Stimulated activated naive B cell treated with anti-CD40 and anti-IgM and Interleukin-4, amounts not matched to agents 10 μg/mL and 1 μg/mL and 100 μg/mL, for 72 hours (primary cell): Measurements from ENCODE around the gene ADGRB3.

Experiments used
- ATAC-seq, 2 donors: fragments of 150-1000 bp; cut with Tn5 transposase; replicated peaks; 2 replicates each; pipeline ENCODE4 v1.10.0; 2021; ENCODE audit warnings: moderate library complexity in 1 of 2
- DNase-seq: peaks from one replicate; pipeline ENCODE4 v3.0.0; 2021
- H3K27ac Mint-ChIP-seq: one replicate; pipeline ENCODE4 v1.8.0; 2022; ENCODE audit warnings: mild to moderate bottlenecking, mixed read lengths
- H3K27me3 Mint-ChIP-seq, 2 donors: one replicate each; pipeline ENCODE4 v1.8.0; 2022; ENCODE audit warnings: mixed read lengths in 2 of 2
- H3K36me3 Mint-ChIP-seq, 2 donors: one replicate each; pipeline ENCODE4 v1.8.0; 2022; ENCODE audit warnings: mixed read lengths in 2 of 2, mild to moderate bottlenecking in 1 of 2
- H3K4me1 Mint-ChIP-seq, 2 donors: one replicate each; pipeline ENCODE4 v1.8.0; 2022; ENCODE audit warnings: mixed read lengths in 2 of 2, mild to moderate bottlenecking in 1 of 2
- H3K4me3 Mint-ChIP-seq, 2 donors: one replicate each; pipeline ENCODE4 v1.8.0; 2022; ENCODE audit warnings: mild to moderate bottlenecking in 2 of 2, mixed read lengths in 2 of 2, moderate library complexity in 1 of 2
- H3K9me3 Mint-ChIP-seq, 2 donors: one replicate each; pipeline ENCODE4 v1.8.0; 2022; ENCODE audit warnings: mixed read lengths in 2 of 2, mild to moderate bottlenecking in 1 of 2

The ADGRB3 gene

DNA sequence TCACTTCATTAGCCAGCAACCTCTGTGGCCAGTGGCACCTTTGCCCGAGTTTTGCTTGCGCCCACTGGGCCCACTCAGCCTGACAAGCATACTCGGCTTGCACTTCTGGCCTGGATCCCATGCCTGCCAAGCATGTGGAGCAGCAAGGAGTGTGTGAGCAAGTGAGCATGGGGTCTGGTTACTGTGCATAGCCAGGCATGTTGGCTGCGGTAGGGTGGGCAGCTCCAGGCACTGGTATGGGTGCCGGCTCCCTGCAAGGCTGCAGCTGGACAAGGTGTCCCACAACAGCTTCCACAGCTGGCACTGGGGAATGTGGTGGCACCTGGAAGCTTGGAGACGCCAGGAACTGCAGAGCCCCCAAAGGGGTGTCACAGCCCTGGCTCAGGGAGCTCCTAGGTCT is 510.0 kb downstream of the ADGRB3 start:
- DNase-seq (no peak), ATAC-seq (no peak)
- peaks cover 3 to 8% of the 10 kb centered on the region in 2 donors for H3K9me3 Mint-ChIP-seq
- H3K36me3 Mint-ChIP-seq, result no peaks in the 10 kb centered on the region
- no peak overlapping the region for H3K27ac Mint-ChIP-seq
- H3K27me3 Mint-ChIP-seq, result no peaks in the 10 kb centered on the region
- no peaks in the 10 kb centered on the region for H3K4me1 Mint-ChIP-seq
- H3K4me3 Mint-ChIP-seq, result no peak overlapping the region

DNA sequence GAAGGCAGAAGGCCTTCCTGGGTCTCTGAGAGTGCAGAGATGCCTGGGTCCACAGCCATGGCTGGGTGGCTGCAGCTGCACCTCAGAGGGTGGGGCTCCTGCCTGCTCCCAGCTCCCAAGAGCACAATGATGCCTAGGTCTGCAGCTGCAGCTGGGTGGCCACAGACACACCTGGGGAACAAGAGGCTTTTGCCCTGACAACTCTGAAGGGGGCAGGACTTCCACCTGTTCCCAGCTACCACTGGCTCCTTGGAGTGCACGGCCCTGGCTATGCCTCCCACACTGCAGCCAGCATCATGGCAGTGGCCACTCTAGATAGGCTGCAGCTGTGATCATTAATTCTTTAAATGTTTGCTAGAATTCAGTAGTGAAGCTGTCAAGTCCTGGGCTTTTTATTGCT is 511.3 kb downstream of the ADGRB3 start:
- no peak overlapping the region for H3K27ac Mint-ChIP-seq
- no peak for ATAC-seq
- no peak overlapping the region for H3K4me3 Mint-ChIP-seq
- H3K36me3 Mint-ChIP-seq, result no peaks in the 10 kb centered on the region
- H3K4me1 Mint-ChIP-seq, result no peaks in the 10 kb centered on the region
- peaks cover 3 to 4% of the 10 kb centered on the region in 2 donors for H3K9me3 Mint-ChIP-seq
- no peak for DNase-seq
- H3K27me3 Mint-ChIP-seq, result no peaks in the 10 kb centered on the region

- H3K27me3 Mint-ChIP-seq, result no peaks in the 10 kb centered on the region
- DNase-seq, result no peak
- H3K27ac Mint-ChIP-seq, result no peak overlapping the region
- ATAC-seq, result no peak
- no peak overlapping the region for H3K4me3 Mint-ChIP-seq
- H3K36me3 Mint-ChIP-seq, result no peaks in the 10 kb centered on the region
- H3K4me1 Mint-ChIP-seq, result no peaks in the 10 kb centered on the region
- H3K9me3 Mint-ChIP-seq, result peaks cover 3% of the 10 kb centered on the region in 2 donors
Measured at GRCh38 chr6:69155467-69155866, 520.4 kb downstream of the ADGRB3 start.

DNA sequence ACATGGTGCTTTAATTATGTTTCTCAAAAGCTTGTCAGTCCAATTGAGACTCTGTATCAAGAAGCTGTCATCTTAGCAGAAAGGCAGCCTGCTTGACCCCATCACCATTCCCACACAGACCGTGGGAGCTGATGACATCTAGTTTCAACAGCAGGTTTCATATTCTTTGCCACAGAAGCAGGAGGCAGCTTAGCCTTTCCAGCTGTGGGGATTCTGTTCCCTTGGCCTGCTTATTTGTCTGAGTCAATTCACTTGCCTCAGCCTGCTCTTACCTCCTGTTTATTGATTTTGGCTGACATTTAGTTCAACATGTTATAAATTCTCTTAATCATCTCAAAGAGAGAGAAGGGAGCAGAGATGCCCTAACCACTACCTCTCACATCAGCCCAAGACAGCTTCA is 527.7 kb downstream of the ADGRB3 start:
- H3K4me3 Mint-ChIP-seq, result no peak overlapping the region
- peaks cover 0 to 1% of the 10 kb centered on the region in 2 donors for H3K9me3 Mint-ChIP-seq
- ATAC-seq, result no peak

DNA sequence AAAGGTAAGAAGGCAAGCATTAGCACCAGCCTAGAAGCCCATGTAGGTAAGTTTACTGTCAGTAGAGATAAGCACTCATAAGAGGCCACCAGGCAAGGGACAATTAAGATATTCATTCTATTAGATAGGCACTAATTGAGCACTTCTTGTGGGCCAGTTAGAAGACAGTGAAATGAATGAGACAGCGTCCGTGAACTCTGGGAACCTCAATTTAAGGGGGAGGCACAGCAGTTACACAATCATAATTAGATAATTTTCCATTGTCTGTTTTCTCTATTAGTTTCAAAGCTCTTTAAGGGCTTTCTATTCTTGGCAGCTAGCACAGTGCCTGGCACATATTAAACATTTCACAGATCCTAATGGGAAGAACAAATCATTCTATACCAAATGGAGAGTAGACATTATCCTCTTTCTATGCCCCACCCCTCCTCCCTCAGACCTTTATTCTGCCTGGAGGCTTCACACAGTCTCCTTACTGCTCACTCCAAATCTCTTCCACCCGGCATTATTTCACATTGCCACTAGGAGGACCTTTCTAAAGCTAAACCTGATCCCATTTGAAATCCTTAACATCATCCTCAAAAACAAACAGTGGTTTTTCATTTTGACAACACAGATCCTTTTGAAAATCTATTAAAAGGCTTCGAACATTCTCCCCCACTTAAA is 529.6 kb downstream of the ADGRB3 start:
- H3K4me1 Mint-ChIP-seq, result no peaks in the 10 kb centered on the region
- peaks cover 0 to 1% of the 10 kb centered on the region in 2 donors for H3K9me3 Mint-ChIP-seq
- ATAC-seq (no peak), DNase-seq (no peak)
- H3K27ac Mint-ChIP-seq, result no peak overlapping the region
- H3K4me3 Mint-ChIP-seq, result no peak overlapping the region
- H3K36me3 Mint-ChIP-seq, result no peaks in the 10 kb centered on the region
- H3K27me3 Mint-ChIP-seq, result no peaks in the 10 kb centered on the region

More for the DNA sequence above, 527.7 kb downstream of the ADGRB3 start:
- Mint-ChIP-seq H3K4me1 (no peaks in the 10 kb centered on the region), H3K27ac (no peak overlapping the region), H3K36me3 (no peaks in the 10 kb centered on the region), H3K27me3 (no peaks in the 10 kb centered on the region)
- no peak for DNase-seq

DNA sequence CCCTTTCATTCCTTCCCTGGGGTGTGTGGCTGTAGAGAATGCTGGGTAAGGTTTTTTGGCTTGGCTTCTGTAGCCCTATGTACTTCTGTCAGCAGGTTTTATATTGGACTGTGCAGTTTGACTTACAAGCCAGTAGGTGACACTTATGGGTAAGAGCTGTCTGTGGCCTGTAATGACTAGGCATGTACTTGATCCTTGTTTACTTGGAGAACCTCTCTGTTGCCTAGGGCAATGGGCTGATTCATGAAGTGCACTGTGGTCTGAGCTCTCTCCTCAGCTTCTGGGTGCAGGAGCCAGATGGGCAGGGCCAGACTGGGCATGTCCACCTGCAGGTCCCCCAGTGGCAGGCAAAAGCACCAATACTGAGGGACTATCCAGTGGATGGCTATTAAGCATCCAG is 544.6 kb downstream of the ADGRB3 start:
- DNase-seq (no peak), ATAC-seq (no peak)
- no peak overlapping the region for H3K4me3 Mint-ChIP-seq
- H3K27ac Mint-ChIP-seq, result no peak overlapping the region
- H3K4me1 Mint-ChIP-seq, result no peaks in the 10 kb centered on the region
- no peaks in the 10 kb centered on the region for H3K36me3 Mint-ChIP-seq
- H3K27me3 Mint-ChIP-seq, result no peaks in the 10 kb centered on the region
- peaks cover 6% of the 10 kb centered on the region in 2 donors for H3K9me3 Mint-ChIP-seq

- Mint-ChIP-seq H3K36me3 (no peaks in the 10 kb centered on the region), H3K27me3 (no peaks in the 10 kb centered on the region), H3K9me3 (peaks cover 6% of the 10 kb centered on the region in 2 donors), H3K4me3 (no peak overlapping the region), H3K27ac (no peak overlapping the region), H3K4me1 (no peaks in the 10 kb centered on the region)
- no peak for DNase-seq
- ATAC-seq, result no peak
Measured at GRCh38 chr6:69180361-69181067, 545.4 kb downstream of the ADGRB3 start.

DNA sequence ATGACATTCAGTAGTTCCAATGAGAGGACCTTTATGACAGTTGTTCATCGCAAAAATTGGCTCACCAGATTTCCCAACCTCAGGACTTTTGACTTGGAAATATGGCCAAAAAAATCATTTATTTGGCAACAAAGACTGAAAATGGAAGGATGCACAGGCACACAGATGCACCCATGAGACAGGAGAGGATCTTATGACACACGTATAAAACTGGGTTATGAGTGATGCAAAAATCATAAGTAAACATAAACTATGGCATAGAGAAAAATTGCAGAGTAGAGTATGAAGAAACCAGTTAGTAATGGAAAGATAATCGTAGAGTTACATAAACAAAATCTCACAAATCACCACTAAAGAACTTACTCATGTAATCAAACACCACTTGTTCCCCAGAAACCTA is 546.9 kb downstream of the ADGRB3 start:
- H3K9me3 Mint-ChIP-seq, result peaks cover 4 to 6% of the 10 kb centered on the region in 2 donors
- DNase-seq (no peak), ATAC-seq (no peak)
- no peak overlapping the region for H3K27ac Mint-ChIP-seq
- H3K4me1 Mint-ChIP-seq, result no peaks in the 10 kb centered on the region
- H3K4me3 Mint-ChIP-seq, result no peak overlapping the region
- no peaks in the 10 kb centered on the region for H3K27me3 Mint-ChIP-seq
- no peaks in the 10 kb centered on the region for H3K36me3 Mint-ChIP-seq

- DNase-seq, result no peak
- Mint-ChIP-seq H3K4me1 (no peaks in the 10 kb centered on the region), H3K9me3 (no peaks in the 10 kb centered on the region), H3K4me3 (no peak overlapping the region), H3K36me3 (no peaks in the 10 kb centered on the region), H3K27me3 (no peaks in the 10 kb centered on the region), H3K27ac (no peak overlapping the region)
- no peak for ATAC-seq
Measured at GRCh38 chr6:69185276-69185675, 550.2 kb downstream of the ADGRB3 start.

DNA sequence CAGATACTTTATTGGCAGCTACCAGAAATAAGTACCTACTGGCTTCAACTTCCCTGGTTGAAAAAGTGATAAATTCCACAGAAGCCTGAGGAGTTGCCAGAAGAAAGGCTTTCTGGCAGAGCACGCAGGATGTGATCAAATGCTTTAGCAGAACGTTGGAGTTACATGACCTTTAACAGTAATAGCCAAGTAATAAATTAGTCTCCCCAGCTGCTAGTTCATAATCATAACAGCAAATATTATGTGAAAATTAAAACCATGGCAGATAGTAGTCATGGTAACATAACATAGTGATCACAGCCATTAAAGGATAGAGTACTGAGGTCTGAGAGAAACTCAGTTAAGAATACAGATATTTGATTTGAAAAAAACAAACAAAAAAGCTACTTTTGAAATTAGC is 567.7 kb downstream of the ADGRB3 start:
- no peaks in the 10 kb centered on the region for H3K9me3 Mint-ChIP-seq
- no peaks in the 10 kb centered on the region for H3K4me1 Mint-ChIP-seq
- H3K27ac Mint-ChIP-seq, result no peak overlapping the region
- ATAC-seq (no peak), DNase-seq (no peak)
- no peaks in the 10 kb centered on the region for H3K36me3 Mint-ChIP-seq
- no peaks in the 10 kb centered on the region for H3K27me3 Mint-ChIP-seq
- no peak overlapping the region for H3K4me3 Mint-ChIP-seq

GRCh38 chr6:69216127-69216526 is 581.0 kb downstream of the ADGRB3 start:
- Mint-ChIP-seq H3K36me3 (no peaks in the 10 kb centered on the region), H3K4me1 (no peaks in the 10 kb centered on the region), H3K27me3 (no peaks in the 10 kb centered on the region), H3K9me3 (no peaks in the 10 kb centered on the region), H3K27ac (no peak overlapping the region), H3K4me3 (no peak overlapping the region)
- DNase-seq, result no peak
- ATAC-seq, result no peak

GRCh38 chr6:69217343-69217742 is 582.3 kb downstream of the ADGRB3 start:
- H3K4me1 Mint-ChIP-seq, result no peaks in the 10 kb centered on the region
- H3K36me3 Mint-ChIP-seq, result no peaks in the 10 kb centered on the region
- no peak for DNase-seq
- no peaks in the 10 kb centered on the region for H3K27me3 Mint-ChIP-seq
- ATAC-seq, result no peak
- no peaks in the 10 kb centered on the region for H3K9me3 Mint-ChIP-seq
- H3K27ac Mint-ChIP-seq, result no peak overlapping the region
- no peak overlapping the region for H3K4me3 Mint-ChIP-seq

GRCh38 chr6:69220375-69220774 is 585.3 kb downstream of the ADGRB3 start:
- DNase-seq (no peak), ATAC-seq (no peak)
- no peak overlapping the region for H3K4me3 Mint-ChIP-seq
- no peaks in the 10 kb centered on the region for H3K36me3 Mint-ChIP-seq
- H3K4me1 Mint-ChIP-seq, result no peaks in the 10 kb centered on the region
- H3K27ac Mint-ChIP-seq, result no peak overlapping the region
- no peaks in the 10 kb centered on the region for H3K27me3 Mint-ChIP-seq
- no peaks in the 10 kb centered on the region for H3K9me3 Mint-ChIP-seq

GRCh38 chr6:69232008-69232407 is 596.9 kb downstream of the ADGRB3 start:
- Mint-ChIP-seq H3K9me3 (peaks cover 4 to 6% of the 10 kb centered on the region in 2 donors), H3K27ac (no peak overlapping the region)

DNA sequence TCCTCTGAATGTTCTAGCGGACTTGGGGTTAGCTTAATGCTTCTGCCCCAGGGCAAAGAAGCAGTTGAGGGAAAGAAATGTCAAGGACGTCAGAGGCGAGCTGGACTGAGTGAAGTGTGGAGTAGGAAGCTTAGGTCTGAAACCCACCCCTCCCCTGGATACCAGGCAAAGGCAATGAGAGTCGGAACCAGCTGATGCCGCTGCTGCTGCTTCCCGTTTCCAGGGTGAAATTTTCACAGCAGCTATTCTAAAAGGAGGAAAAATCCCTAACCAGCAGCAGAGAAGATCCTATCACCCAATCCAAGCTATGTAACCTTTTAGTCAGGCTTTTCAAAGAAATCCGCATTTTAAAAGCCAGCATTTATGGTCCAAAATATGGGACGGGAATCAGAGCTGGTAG is 597.4 kb downstream of the ADGRB3 start:
- H3K4me3 Mint-ChIP-seq, result no peak overlapping the region
- H3K4me1 Mint-ChIP-seq, result peaks cover 0 to 5% of the 10 kb centered on the region in 2 donors
- no peak for ATAC-seq
- H3K27me3 Mint-ChIP-seq, result peaks cover 11 to 16% of the 10 kb centered on the region in 2 donors
- no peaks in the 10 kb centered on the region for H3K36me3 Mint-ChIP-seq
- DNase-seq, result no peak
- H3K27ac Mint-ChIP-seq, result no peak overlapping the region
- peaks cover 4 to 6% of the 10 kb centered on the region in 2 donors for H3K9me3 Mint-ChIP-seq

More at GRCh38 chr6:69232008-69232407, 596.9 kb downstream of the ADGRB3 start:
- Mint-ChIP-seq H3K27me3 (peaks cover 11 to 16% of the 10 kb centered on the region in 2 donors), H3K36me3 (no peaks in the 10 kb centered on the region), H3K4me3 (no peak overlapping the region), H3K4me1 (peaks cover 0 to 5% of the 10 kb centered on the region in 2 donors)
- ATAC-seq, result no peak
- DNase-seq, result no peak
